Muscle of leg (tissue), 11 donors: Measurements from ENCODE around the gene LRRC59. TPM values are rescaled to one million over a fixed set of nuclear protein-coding genes. Genes with fewer than 3 reads are reported as not detected.

Experiments used
- DNase-seq: peaks from one replicate; pipeline ENCODE4 v3.0.0; 2013
- H3K27ac ChIP-seq: one replicate; pipeline ENCODE4 v1.5.1; 2013; ENCODE audit warnings: mild to moderate bottlenecking, low read length, control low read depth
- H3K27me3 ChIP-seq: one replicate; pipeline ENCODE4 v1.6.1; 2013; ENCODE audit warnings: low read length; ENCODE audit not compliant: control insufficient read depth, insufficient read depth
- H3K36me3 ChIP-seq: one replicate; pipeline ENCODE4 v1.6.1; 2013; ENCODE audit warnings: low read length; ENCODE audit not compliant: control insufficient read depth, insufficient read depth
- H3K4me1 ChIP-seq: one replicate; pipeline ENCODE4 v1.6.1; 2013; ENCODE audit warnings: low read length; ENCODE audit not compliant: control insufficient read depth, insufficient read depth
- H3K4me3 ChIP-seq: one replicate; pipeline ENCODE4 v1.5.1; 2013; ENCODE audit warnings: low read length, control low read depth
- H3K9me3 ChIP-seq: replicated peaks from 2 replicates; pipeline ENCODE4 v1.6.1; 2013; ENCODE audit warnings: low read depth, low read length; ENCODE audit not compliant: control insufficient read depth
- WGBS: methylation state at CpG from one replicate; pipeline ENCODE4 v1.1.5; 2013; ENCODE audit warnings: missing lambda C conversion rate; ENCODE audit not compliant: insufficient coverage; 5-methylcytosine and 5-hydroxymethylcytosine counted together
- polyA plus RNA-seq, 8 donors: library from polyadenylated mRNA; unstranded; fragments of 120-200 nt; gene quantifications; one replicate each; pipeline versions ENCODE4 v1.2.1 to v1.2.3, GENCODE V29; 2013; ENCODE audit warnings: inconsistent platforms in 1 of 8, low replicate concordance in 1 of 8; ENCODE audit not compliant: insufficient read length in 8 of 8, insufficient read depth in 1 of 8
- total RNA-seq: library from RNA; stranded (reverse); fragments of 120-200 nt; gene quantifications from one replicate; pipeline ENCODE4 v1.2.4, GENCODE V29; 2013

Gene LRRC59
- total and polyA plus RNA-seq, 9 donors, result 41.7 to 84.2 (median 59.9) TPM

DNA sequence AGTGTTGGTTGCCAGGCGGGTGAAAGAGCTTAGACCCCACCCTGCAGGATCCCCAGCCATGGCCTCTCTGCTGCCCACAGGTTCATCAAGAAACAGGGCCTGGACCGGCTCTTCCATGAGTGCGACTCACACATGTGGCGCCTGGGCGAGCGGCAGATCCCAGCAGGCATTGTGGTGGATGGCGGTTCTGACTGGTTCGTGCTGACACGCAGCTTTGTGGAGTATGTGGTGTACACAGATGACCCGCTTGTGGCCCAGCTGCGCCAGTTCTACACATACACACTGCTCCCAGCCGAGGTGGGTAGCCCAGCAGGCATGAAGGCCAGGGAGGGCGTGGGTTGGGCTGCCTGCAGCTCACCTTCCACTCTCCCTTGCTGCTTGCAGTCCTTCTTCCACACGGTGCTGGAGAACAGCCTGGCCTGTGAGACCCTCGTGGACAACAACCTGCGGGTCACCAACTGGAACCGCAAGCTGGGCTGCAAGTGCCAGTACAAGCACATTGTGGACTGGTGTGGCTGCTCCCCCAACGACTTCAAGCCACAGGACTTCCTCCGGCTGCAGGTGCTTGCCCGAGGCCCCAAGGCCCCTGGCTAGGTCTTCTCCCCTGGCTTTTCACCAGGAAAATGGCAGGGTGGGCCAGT is 41.5 kb downstream of the LRRC59 start:
- no peak overlapping the region for H3K4me3 ChIP-seq
- no peaks in the 10 kb centered on the region for H3K27me3 ChIP-seq
- H3K27ac ChIP-seq, result no peak overlapping the region
- peaks cover 81% of the 10 kb centered on the region for H3K36me3 ChIP-seq
- 91% methylated on average over 19 of the region's 20 CpGs for WGBS
- H3K9me3 ChIP-seq, result no peaks in the 10 kb centered on the region
- peaks cover 3% of the 10 kb centered on the region for H3K4me1 ChIP-seq
- no peak for DNase-seq

DNA sequence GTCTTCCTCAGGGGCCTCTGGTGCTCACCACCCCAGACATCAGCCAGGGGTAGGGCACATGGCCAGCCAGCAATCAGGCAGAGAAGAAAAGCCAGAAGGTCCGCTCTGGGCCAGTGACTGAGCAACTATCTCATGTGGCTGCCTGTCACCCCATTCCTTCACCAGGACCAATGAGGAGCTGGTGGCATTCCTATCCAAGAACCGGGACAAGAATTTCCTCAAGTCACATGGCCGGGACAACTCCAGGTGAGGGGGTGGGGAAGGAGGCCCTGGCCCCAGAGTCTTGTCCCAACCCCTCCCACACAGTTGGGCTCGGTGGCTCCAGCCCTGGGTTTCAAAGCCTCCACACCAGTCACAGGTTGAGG is 42.0 kb downstream of the LRRC59 start:
- DNase-seq, result no peak
- H3K27ac ChIP-seq, result no peak overlapping the region
- H3K9me3 ChIP-seq, result no peaks in the 10 kb centered on the region
- WGBS, result 100% methylated on average over 1 of the region's 4 CpGs
- no peaks in the 10 kb centered on the region for H3K27me3 ChIP-seq
- H3K36me3 ChIP-seq, result peaks cover 76% of the 10 kb centered on the region
- peaks cover 3% of the 10 kb centered on the region for H3K4me1 ChIP-seq
- no peak overlapping the region for H3K4me3 ChIP-seq

DNA sequence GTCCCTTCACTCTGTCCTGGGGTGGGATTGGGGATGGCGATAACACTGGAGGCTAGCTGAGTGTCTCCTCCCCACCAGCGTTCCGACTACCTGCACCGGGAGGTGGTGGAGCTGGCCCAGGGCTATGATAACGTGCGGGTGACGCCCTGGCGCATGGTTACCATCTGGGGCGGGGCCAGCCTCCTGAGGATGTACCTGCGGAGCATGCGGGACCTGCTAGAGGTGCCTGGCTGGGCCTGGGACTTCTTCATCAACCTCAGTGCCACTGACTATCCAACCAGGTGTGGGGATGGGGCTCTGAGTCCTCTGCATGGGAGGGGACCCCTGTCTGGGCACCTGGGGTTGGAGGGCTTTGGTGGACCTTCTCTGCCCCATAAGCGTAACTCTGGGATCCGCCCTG is 42.5 kb downstream of the LRRC59 start:
- DNase-seq, result no peak
- H3K36me3 ChIP-seq, result peaks cover 71% of the 10 kb centered on the region
- no peak overlapping the region for H3K4me3 ChIP-seq
- H3K9me3 ChIP-seq, result no peaks in the 10 kb centered on the region
- H3K4me1 ChIP-seq, result peaks cover 3% of the 10 kb centered on the region
- 94% methylated on average over 11 of the region's 13 CpGs for WGBS
- H3K27ac ChIP-seq, result no peak overlapping the region
- no peaks in the 10 kb centered on the region for H3K27me3 ChIP-seq

DNA sequence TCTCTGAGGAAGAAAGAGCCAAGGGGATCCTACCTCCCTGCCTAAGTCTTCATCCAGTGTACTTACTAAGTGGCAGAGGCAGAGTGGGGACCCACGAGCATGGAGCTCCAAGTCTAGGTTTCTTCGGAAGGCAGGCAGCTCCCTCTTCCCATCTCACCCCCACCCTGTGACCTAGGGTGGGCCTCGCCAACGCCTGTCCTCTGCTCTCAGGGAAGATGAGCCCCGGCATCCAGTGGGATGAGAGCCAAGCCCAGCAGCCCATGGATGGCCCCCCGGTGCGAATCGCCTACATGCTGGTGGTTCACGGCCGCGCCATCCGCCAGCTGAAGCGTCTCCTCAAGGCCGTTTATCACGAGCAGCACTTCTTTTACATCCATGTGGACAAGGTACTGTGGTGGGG is 43.1 kb downstream of the LRRC59 start:
- H3K27ac ChIP-seq, result no peak overlapping the region
- DNase-seq, result no peak
- no peaks in the 10 kb centered on the region for H3K27me3 ChIP-seq
- peaks cover 3% of the 10 kb centered on the region for H3K4me1 ChIP-seq
- H3K9me3 ChIP-seq, result no peaks in the 10 kb centered on the region
- no peak overlapping the region for H3K4me3 ChIP-seq
- WGBS, result 91% methylated on average over 13 of the region's 15 CpGs
- peaks cover 65% of the 10 kb centered on the region for H3K36me3 ChIP-seq

DNA sequence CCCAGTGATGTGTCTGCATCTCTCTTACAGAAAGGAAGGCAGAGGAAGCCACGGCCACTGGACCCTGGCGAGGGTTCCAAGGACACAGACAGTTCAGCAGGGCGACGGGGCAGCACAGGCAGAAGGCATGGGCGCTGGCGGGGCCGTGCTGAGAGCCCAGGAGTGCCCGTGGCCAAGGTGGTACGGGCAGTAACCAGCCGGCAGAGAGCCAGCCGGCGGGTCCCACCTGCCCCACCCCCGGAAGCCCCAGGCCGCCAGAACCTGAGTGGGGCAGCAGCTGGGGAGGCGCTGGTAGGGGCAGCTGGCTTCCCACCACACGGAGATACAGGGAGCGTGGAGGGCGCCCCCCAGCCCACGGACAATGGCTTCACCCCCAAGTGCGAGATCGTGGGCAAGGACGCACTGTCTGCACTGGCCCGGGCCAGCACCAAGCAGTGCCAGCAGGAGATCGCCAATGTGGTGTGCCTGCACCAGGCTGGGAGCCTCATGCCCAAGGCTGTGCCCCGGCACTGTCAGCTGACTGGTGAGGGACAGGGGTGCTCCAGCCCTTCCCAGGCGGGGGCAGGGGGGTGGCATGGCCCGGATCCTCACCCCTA is 43.6 kb downstream of the LRRC59 start:
- Histone ChIP-seq H3K4me3 (no peak overlapping the region), H3K27me3 (no peaks in the 10 kb centered on the region), H3K4me1 (peaks cover 4% of the 10 kb centered on the region), H3K9me3 (no peaks in the 10 kb centered on the region), H3K36me3 (peaks cover 60% of the 10 kb centered on the region), H3K27ac (no peak overlapping the region)
- 93% methylated on average over 24 of the region's 27 CpGs for WGBS
- no peak for DNase-seq

DNA sequence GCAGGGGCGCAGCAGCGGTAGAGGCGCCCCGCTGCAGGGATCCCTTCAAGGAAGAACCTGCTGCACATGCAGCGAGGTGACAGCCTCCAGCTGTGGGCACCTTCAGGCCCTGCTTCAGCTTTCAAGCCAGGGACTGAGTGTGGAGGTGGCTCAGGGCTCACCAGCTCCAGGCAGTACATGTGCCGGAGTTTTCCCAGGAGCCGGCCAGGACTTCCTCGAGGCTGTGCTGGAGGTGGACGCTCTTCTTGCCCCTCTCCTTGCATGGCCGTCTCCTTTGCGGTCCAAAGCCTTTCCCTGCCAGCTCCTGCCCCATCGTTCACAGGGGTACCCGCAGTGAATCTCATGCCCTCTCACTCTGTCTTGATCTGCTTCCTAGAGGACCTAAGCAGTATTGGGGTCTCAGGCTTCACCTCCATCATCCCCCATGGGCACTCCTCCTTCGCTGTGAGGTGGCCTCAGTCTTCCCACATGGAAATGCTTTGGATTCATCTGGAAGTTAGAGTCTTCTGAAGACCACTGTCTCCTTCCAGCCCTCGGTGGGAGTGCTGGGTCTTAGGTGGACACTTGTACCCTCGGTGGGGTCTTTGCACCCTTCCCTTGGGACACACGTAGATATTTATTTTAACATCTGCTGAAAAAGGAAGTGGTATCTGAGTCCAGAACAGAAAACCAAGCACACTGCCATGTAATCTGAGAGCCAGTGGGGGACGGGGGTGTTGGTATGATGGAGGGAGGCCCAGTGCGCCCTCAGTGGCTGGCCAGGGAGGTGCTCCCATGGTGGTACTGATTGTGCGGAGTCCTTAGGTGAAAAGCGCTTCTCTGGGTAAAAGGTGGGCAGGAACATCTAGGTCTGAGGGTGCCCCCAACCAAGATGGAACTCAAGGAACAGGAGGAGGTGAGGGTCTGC is 44.4 kb downstream of the LRRC59 start:
- Histone ChIP-seq H3K27ac (no peak overlapping the region), H3K9me3 (no peaks in the 10 kb centered on the region), H3K27me3 (no peaks in the 10 kb centered on the region), H3K4me1 (peaks cover 6% of the 10 kb centered on the region), H3K36me3 (peaks cover 53% of the 10 kb centered on the region), H3K4me3 (no peak overlapping the region)
- DNase-seq, result no peak
- 90% methylated on average over 17 of the region's 21 CpGs for whole genome bisulfite sequencing

DNA sequence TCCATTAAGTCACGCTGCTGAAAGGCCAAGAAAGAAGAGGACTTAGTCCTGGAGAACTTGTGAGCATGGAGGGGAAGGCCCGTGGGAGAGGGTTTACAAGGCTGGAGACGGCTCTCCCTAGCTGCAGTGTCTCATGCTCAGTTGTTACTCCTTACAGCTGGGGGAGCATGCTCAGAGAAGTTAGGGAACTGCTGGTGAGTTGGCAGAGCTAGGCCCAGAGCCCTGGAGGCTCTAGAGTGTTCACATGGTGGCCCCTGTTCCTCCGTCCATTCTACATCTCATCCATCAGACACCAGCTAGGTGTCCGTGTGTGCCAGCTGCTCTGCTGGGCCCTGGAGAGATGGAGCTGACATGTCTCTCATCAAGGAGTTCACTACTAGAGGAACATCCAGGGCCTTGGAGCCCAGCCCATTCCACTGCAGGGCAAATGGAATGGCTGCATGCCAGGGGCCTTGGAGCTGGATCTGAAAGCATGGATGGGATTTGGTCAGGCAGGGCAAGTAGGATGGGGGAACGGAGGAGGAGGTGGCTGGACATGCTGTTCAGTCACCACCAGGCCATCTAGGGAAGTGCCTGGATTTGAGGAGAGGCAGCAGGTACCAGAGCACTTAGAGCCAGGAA is 45.1 kb downstream of the LRRC59 start:
- no peak overlapping the region for H3K27ac ChIP-seq
- H3K4me1 ChIP-seq, result peaks cover 12% of the 10 kb centered on the region
- peaks cover 49% of the 10 kb centered on the region for H3K36me3 ChIP-seq
- H3K4me3 ChIP-seq, result no peak overlapping the region
- no peaks in the 10 kb centered on the region for H3K9me3 ChIP-seq
- 76% methylated on average over 4 of the region's 6 CpGs for WGBS
- no peaks in the 10 kb centered on the region for H3K27me3 ChIP-seq
- DNase-seq, result no peak

DNA sequence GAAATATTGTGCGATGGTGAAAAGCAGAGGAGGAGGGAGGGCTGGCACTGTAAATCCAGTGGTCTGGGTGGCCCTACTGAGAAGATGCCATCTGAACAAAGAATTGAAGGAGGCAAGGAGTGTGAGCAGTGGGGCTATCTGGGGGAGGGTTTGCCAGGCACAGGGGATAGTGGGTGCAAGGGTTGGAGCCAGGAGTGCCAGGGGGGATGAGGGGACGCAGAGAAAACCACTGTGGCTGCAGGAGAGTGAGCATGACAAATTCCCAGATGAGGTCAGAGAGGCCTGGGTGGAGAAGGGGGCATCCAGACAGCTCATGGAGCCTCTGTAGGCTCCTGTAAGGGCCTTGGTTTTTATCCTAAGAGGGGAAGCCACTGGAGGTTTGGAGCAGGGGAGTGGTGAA is 46.6 kb downstream of the LRRC59 start:
- no peak overlapping the region for H3K4me3 ChIP-seq
- WGBS, result 85% methylated on average over 2 of the region's 2 CpGs
- H3K27ac ChIP-seq, result no peak overlapping the region
- no peaks in the 10 kb centered on the region for H3K9me3 ChIP-seq
- H3K4me1 ChIP-seq, result peaks cover 18% of the 10 kb centered on the region
- H3K36me3 ChIP-seq, result peaks cover 35% of the 10 kb centered on the region
- H3K27me3 ChIP-seq, result no peaks in the 10 kb centered on the region
- DNase-seq, result no peak

DNA sequence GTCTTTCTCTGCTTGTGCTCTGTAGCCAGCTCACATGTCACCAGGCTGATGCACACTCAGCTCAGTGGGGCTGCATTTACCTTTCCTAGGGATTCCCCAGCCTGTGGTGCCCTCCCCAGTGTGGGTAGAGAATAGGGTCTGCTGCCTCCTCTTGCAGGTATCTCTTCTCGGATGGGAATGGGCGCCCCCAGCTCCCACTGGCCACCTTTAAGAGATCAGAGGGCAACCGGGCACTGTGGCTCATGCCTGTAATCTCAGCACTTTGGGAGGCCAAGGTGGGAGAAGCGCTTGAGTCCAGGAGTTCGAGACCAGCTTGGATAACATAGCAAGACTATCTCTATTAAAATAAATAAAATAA is 48.1 kb downstream of the LRRC59 start:
- WGBS, result 100% methylated on average over 2 of the region's 5 CpGs
- peaks cover 28% of the 10 kb centered on the region for H3K4me1 ChIP-seq
- H3K36me3 ChIP-seq, result peaks cover 20% of the 10 kb centered on the region
- H3K4me3 ChIP-seq, result no peak overlapping the region
- no peak for DNase-seq
- H3K9me3 ChIP-seq, result no peaks in the 10 kb centered on the region
- no peaks in the 10 kb centered on the region for H3K27me3 ChIP-seq
- H3K27ac ChIP-seq, result no peak overlapping the region
